Activated naive CD8-positive, alpha-beta T cell treated with anti-CD3 and anti-CD28 coated beads, Interleukin-2, amount 50 U/mL, for 16 hours (primary cell): ENCODE measurements around the gene ABCA13.

Experiments
- DNase-seq: peaks from one replicate; pipeline ENCODE4 v3.0.0-alpha.2; 2020; ENCODE audit warnings: low read depth, low spot score

The ABCA13 gene

GRCh38 chr7:48511080-48511479 lies 339.8 kb downstream of the ABCA13 start:
- no peak for DNase-seq

DNA sequence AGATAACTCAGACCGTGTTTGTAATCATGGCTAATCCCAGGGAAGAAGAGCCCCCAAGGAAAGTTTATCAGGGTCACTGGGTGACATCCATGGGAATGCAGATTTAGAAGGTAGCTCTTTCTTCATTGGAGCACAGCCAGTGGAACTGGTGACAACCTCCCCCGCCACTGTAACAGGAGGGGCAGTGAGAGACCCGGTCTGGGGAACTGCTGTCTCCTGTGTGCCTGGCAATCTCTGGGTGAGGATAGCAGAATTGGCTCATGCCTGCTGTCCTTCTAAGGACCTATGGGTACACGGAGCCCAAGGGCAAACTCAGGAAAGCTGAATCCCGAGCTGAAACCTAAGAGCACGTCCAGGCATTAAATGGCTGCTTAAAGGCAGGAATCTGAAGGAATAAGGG lies 341.6 kb downstream of the ABCA13 start:
- no peak for DNase-seq

DNA sequence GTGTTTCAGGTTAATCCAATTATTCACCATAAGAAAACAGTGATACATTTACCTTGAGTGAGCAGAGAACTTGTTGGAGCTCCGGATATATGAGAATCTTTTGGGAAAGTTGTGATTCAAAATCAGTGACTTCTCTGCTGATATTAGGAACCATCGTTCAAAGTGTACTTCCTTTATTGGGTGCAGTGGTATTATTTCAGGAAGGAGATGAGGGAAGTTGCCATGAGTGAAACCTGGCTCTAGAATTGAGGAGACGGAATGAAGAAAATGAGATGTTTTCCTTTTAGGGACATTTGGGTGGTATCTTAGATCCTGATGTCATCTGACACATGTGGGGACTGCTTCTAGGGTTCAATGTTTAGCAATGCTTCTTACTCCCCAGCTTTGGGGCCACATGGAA lies 343.9 kb downstream of the ABCA13 start:
- DNase-seq, result no peak

DNA sequence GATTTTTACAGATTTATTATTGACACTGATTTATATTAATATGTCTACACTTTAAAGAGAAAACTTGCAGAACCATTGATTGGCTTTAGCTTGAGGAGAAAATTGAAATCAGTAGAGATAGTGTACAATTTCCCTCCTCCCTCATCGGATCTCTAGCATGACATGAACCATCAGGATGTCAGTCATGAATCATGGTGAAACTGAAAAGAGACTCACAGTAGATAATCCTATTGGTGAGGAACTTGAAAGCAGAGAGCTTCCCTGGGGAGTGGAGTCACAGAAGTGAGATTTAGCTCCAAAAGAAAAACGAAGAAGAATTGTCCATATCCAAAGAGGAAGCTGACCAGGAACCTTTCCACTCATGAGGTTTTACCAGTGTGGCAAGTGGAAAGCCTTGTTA lies 346.8 kb downstream of the ABCA13 start:
- DNase-seq, result no peak

DNA sequence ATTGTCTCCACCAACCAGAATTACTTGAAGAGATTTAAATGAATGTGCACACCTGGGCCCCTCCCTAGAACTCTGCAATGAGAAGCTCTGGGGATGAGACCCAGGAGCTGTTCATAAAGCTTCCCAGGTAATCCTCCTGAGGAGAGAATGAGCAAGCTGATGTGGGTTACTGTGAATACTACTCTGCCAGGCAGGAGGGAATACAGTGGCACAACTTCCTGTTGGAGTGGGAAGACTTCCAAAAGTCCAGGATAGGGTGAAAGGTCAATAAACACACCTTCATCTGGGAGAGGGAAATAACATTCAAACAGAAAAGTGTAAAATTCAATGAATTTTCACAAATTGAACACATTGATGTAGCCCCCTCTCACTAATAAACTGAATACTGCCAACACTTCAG lies 351.4 kb downstream of the ABCA13 start:
- no peak for DNase-seq

DNA sequence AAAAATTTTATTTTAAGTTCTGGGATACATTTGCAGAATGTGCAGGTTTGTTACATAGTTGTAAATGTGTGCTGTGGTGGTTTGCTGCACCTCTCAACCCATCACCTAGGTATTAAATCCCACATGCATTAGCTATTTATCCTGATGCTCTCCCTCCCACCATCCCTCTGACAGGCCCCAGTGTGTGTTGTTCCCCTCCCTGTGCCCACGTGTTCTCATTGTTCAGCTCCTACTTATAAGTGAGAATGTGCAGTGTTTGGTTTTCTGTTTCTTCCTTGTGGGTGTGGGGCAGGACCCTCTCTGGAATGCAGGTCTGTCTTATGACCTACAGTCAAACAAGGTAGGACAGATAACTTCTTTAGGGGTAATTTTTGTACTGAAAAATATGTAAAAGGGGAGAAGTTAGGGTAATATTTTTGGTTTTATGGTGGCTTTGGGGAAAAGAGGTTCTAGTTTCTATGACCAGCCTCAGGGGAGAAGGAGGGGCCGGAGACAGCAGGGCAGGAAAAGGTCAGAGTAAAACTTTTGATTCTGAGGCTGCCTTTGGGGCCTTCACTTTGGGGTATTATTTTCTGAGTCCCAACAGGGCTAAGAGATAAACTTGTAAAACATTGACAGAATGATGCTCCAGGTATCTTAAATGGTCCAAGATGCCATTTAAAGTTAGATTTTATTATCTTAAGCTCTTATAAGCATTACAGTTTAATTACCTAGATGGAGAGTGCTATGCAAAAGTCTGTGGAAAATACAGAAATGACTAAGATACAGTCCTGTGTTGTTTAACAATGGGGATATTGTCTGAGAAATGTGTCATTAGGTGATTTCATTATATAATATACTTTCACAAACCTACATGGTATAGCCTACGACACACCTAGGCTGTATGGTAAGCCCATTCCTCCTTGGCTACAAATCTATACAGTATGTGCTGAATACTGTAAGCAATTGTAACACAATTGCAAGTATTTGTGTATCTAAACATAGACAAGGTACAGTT lies 354.8 kb downstream of the ABCA13 start:
- DNase-seq, result no peak

GRCh38 chr7:48528646-48529045 lies 357.4 kb downstream of the ABCA13 start:
- no peak for DNase-seq

GRCh38 chr7:48537561-48537960 lies 366.3 kb downstream of the ABCA13 start:
- DNase-seq, result no peak

DNA sequence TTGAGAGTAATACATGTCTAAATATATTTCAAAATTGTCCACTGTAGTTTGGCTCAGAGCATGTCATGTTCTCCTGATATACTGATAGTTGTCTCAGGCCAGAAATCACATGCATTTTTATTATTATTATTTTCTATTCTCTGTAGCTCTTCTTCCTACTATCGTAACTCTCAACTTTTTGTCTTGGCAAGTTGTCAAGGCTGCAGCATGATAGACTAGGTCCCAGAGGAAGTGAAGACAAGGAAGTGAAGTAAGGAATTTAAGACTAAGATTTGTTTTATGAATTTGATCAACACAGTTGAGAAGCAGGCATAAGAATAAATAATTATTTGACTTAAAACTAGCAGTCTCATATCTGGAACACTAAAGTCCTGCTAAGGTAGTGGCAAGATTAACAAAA lies 369.5 kb downstream of the ABCA13 start:
- DNase-seq, result no peak

- DNase-seq, result no peak
These were observed 377.4 kb downstream of the ABCA13 start for GRCh38 chr7:48548667-48549066.

DNA sequence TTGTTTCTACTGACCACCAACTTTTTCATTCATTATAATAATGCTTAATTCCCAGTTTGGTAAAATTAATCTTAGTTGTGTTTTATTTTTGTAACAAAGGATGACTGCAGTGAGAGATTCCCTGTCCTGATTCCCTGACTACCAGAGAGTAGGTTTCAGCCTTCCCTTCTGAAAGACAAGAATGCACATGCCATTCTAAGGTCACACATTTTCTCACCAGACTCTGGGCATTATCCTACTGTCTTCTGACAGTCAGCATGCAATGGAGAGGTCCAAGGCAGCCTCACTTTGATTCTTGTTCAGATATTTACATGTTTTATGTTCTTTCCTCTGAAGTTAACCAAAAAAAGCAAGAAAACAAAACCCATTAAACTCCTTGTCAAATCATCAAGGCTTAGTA lies 380.4 kb downstream of the ABCA13 start:
- no peak for DNase-seq

GRCh38 chr7:48563334-48563733 lies 392.1 kb downstream of the ABCA13 start:
- no peak for DNase-seq

- no peak for DNase-seq
These were observed 404.3 kb downstream of the ABCA13 start for GRCh38 chr7:48575516-48575915.

GRCh38 chr7:48587475-48587874 lies 416.2 kb downstream of the ABCA13 start:
- no peak for DNase-seq

GRCh38 chr7:48594349-48594748 lies 423.1 kb downstream of the ABCA13 start:
- DNase-seq, result no peak

GRCh38 chr7:48595756-48596155 lies 424.5 kb downstream of the ABCA13 start:
- no peak for DNase-seq

DNA sequence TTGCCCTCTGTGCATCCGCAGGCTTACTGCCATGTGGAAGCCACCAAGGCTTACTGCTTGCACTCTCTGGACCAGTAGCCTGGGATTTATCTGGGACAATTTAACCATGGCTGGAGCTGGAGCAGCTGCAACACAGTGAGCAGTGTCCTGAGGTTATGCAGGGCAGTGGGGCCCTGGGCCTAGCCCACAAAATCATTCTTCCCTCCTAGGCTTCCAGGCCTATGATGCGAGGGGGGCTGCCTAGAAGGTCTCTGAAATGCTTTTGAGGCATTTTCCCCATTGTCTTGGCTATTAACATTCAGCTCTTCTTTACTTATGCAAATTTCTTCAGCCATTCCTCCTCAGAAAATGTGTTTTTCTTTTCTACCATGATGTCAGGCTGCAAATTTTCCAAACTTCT lies 439.4 kb downstream of the ABCA13 start:
- no peak for DNase-seq

DNA sequence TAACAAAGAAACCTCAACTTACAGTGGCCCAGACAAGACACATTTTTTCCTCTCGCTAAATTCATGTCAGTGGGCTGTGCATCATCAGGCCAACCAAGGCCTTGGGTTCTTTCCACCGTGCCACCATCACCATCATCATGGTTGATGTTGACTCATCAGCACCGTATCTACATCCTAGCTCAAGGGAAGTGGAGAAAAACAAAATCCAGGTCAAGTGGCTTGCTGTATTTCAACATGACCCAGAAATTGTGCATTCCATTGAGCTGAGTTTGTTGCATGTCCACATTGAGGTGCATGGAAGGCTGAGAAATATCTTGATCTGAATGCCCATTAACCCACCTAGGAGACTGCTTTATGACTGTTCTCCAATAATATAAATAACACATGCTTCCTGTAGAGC lies 440.7 kb downstream of the ABCA13 start:
- DNase-seq, result no peak

DNA sequence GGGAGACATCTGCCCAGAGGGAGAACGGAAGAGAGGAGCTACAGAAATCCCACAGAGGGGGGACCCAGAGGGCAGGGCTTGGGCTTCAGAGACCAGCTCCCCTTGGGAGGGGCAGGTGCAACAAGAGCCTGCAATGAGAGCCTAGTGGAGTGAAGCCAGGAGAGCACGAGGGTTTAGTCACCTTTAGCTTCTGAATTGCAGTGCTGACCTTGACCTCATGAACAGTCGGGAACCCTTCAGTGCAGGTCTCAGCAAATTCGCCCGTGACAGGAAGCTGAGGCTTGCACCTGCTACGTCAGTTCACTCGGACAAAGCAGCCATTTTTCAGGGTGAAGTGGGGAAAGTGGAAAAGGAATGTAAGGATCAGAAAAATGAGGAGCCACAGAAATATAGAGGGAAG lies 446.2 kb downstream of the ABCA13 start:
- DNase-seq, result no peak

DNA sequence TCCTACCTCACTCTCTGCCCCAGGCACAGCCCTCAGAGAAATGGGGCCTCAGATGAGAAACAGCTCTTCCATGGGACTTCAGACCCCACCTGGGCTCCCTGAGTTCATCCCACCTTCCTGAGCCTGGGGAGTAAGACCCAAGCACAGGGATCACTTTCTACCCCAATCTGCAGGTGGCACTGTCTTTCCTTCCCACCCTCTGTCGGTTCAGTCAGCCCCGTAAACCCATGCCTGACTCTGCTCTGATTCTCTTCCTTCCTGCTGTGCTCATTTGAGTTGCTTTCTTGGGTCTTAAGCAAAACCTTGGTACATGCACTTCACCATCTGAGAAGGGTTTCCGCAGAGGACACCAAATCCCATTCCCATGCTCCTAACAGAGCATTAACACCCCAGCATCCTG lies 446.7 kb downstream of the ABCA13 start:
- no peak for DNase-seq

- no peak for DNase-seq
These were observed 449.8 kb downstream of the ABCA13 start for GRCh38 chr7:48621076-48621475.

- DNase-seq, result no peak
These were observed 455.9 kb downstream of the ABCA13 start for GRCh38 chr7:48627164-48627563.

GRCh38 chr7:48628793-48629349 lies 457.6 kb downstream of the ABCA13 start:
- no peak for DNase-seq
